KBM-7 (cell line): ENCODE data around the gene TREM2.
"Not testable (repeated sequence)": the region's sequence is repeated elsewhere in the genome, so short reads cannot be mapped to it uniquely, and the experiment has no call there.

Source experiments
- DNase-seq: peaks from one replicate; pipeline ENCODE4 v3.0.0-alpha.2; 2015
- in situ Hi-C: fragments of 300-500 bp; cut with MboI; formaldehyde crosslinking; loops from 2 replicates; pipeline ENCODE4 v1.14.3; 2020; ENCODE audit warnings: low sequenced_read_pairs, low pct_unique_long_range_greater_than_20kb, mixed read lengths

TREM2 gene

GRCh38 chr6:41162687-41163418 is at the start of gene TREM2:
Gene TREM2, minus strand, starts transcription at chr6:41163116. Its CDS starts 34 bp downstream, at chr6:41163082.
- DNase-seq = no peak
- in situ Hi-C loops = no loop called here

DNA sequence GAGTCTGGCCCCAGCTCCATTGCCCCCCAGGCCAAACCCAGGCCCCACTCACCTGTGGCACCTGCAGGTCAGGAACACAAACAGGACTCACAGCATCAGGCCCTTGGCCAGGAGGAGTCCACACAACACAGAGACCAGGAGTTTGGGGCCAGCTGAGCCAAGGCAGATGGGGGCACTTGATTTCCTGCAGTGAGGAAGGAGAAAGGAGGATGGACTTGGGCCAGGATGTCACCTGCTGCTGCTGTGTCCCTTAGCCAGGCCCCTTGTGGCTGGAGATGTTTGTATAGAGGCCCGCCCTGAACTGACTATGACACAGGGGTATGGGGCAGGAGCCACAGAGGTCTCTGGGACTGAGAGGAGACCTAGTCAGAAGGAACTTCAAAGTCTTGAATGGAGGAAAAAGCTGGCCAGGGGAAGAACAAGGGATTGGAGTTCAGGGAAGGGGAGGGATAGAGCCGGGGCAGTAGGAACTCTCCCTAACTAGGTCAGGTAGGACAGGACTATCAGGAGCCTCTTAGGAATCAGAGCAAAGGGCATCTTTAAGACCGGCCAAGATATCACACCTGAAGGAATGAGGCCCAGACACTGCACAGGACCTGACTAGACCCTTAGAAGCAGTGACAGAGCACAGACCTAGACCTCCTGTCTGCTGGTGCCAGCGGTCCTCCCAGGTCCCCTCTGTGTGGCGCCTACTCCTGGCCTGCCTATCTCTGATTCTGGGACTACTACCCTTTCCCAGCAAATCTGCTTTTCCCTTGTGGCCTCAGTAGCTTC is 46.8 kb upstream of the TREM2 start:
- DNase-seq = no peak
- in situ Hi-C loops = no loop called here

- DNase-seq = no peak
- in situ Hi-C loops = no loop called here
Measured at GRCh38 chr6:41208439-41209106, 45.7 kb upstream of the TREM2 start.

- no peak for DNase-seq
- in situ Hi-C loops = no loop called here
Measured at GRCh38 chr6:41204156-41204555, 41.2 kb upstream of the TREM2 start.

- DNase-seq = peak; percentile 38
- in situ Hi-C loops = no loop called here
Measured at GRCh38 chr6:41201764-41202173, 38.9 kb upstream of the TREM2 start.

DNA sequence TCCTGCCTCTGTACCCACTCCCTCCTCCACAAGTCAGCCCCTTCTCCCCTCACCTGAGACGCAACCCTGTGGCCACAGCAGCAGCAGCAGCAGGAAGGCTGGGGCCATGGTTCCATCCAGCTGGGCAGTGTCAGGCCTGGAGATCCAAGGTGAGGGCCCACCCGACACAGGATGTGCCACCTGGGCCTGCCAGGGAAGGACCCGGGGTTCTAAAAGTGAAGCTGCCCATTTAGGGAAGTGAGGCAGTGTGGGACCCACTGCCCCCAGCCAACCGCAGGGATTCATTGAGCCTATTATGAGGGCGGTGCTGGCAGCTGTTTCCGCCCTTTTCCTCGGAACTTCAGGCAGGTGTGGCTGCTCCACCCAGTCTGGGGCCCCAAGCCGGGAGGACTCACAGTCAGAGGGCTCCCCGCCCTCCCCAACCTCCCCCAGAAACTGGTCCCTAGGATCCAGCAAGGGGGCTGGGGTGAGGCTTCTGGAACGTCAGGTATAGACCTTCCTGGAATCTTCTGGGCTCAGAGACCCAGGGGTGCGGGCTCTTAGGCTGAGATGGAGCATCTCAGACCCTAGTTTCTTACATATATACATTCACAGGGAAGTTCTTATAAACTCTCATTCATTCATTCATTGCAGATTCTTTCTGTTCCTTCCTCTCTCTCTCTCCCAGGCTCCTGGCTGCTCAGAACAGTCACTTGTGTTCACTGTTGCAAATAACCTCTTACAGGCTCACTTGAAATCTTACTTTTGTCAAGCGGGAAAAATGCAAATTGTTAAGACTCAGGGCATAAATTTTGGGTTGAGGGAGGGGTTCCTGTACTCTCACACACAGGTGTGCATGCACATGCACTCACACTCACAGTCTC is 38.2 kb upstream of the TREM2 start, which contains the start of gene TREML2:
Gene TREML2, minus strand, starts transcription at position 249 of the 863 bp plus-strand sequence. Its CDS starts 141 bp downstream, at position 108.
- in situ Hi-C loops = no loop called here

GRCh38 chr6:41200296-41200900 is 37.5 kb upstream of the TREM2 start:
- in situ Hi-C loops = no loop called here
- peak; percentile 80 for DNase-seq

More for the DNA sequence above, 38.2 kb upstream of the TREM2 start, which contains the start of gene TREML2:
- peak; percentile 82 for DNase-seq

DNA sequence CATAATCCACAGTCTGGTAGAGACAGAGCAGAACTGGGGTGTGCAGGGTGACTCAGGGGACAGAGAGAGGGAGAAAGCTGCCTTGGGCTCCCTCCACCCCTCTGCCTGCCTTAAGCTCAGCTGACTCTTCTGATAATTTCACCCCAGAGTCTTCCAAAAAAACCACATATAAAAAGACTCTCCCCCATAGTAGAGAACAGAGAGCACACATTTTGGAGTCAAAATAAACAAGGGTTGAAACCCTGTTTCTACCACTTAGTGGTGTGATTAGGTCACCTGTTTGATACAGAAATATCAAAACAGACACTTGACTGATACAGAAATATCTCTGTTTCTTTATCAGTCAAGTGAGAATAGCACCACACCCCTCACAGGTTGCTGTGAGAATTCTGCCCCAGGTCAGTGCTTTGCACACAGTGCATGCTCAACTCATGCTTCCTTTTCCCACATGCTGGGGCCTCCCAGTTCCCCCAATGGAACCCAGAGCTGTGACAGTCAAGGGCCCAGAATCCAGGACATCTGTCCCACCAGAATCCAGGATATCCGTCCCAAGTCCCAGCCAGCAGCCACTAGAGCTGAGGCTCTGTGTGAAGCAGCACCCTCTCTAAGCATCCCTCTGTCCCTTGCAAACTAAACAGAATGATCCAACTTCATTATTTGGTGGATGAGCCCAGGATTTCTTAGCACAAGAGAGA is 36.8 kb upstream of the TREM2 start:
- in situ Hi-C loops = no loop called here
- no peak for DNase-seq

DNA sequence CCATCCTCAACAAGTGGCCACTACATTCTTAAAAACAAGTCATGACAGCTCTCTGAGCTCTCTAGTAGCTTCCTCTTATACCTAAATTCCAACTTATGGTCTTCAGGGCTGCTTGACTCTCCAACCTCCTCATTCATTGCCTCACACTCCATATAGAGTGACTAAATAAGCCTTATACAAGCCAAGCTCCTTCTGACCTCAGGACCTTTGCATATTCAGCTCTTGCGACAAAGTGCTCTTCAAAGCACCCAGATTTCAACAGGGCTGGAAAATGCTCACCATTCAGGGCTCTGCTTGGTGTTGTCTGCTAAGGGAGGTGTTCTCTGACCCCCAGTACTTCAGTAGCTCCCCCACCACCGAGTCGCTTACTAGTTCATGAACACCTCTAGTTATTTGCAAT is 34.3 kb upstream of the TREM2 start:
- in situ Hi-C loops = no loop called here
- DNase-seq = no peak

- no peak for DNase-seq
- in situ Hi-C loops = no loop called here
Measured at GRCh38 chr6:41194386-41194785, 31.5 kb upstream of the TREM2 start.

DNA sequence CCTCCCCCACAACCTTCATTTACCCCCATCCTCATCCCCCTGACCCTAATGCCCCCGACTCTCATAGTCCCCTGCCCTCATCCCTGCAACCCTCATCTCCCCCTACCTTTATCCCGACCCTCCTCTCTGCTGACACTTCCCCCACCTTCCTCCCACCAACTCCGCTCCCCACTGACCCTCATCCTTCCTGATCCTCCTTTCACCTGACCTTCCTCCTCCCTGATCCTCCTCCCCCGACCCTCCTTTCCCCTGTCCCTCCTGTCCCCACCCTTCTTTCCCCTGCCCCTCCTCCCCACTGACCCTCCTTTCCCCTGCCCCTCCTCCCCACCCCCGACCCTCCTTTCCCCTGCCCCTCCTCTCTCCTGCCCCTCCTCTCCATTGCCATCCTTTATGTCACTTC is 31.0 kb upstream of the TREM2 start:
- in situ Hi-C loops = no loop called here
- no peak for DNase-seq

- DNase-seq = no peak
- in situ Hi-C loops = no loop called here
Measured at GRCh38 chr6:41193171-41193734, 30.3 kb upstream of the TREM2 start.

DNA sequence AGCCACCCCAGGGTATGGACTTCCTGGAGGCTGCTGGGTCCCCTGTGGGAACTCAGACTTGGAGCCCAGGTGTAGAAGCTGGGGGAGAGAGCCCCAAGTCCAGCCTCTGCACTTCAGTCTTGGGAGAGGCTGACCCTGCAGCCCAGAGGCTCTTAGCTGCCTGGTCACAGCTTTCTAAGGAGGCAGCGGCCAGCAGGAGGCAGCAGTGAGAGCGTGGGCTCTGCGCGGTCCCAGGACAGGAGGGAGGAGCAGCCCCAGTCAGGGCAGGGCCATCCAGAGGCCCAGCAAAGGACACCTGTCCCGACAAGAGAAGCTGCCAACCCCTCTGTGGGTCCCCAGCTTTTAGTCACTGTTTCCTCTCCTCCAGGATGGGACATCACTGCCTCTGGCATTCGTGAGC is 28.7 kb upstream of the TREM2 start:
- peak; percentile 57 for DNase-seq
- in situ Hi-C loops = no loop called here

DNA sequence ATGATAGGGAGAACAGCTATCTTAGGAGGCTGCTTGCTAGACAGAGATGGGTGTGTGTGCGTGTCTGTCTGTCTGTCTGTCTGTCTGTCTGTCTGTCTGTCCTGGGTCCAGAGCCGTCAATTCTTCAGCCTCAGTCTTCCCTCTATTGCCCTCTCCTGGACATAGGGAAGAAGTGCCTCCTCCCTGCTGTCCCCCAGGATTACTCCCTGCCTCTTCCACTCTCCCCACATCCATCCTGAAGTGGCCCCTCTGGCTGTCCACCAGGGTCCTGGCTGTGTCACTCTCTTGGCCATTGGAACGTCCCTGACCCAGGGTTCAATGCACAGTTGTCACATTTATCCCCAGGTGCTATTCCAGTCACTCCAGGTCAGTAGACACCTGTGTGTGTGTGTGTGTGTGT is 27.9 kb upstream of the TREM2 start:
- in situ Hi-C loops = no loop called here
- no peak for DNase-seq

DNA sequence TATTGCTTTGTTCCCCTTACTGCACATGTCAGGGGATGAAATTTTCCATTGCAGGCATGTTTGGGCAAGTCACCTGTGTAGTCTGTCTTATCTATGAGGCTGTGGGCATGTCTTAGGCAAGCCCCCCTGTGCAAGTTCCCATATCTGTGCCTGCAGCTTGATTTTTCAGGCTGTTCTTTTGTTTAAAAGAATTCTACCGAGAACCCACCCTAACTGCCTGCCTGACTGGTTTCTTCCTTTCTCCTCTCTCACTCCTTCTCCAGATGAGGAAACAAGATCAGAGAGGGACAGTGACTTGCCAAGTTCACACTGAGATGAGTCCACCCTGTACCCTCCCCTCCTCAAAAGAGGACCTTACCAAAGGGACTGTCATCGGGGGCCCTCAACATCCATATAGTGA is 27.1 kb upstream of the TREM2 start:
- DNase-seq = peak; percentile 43
- in situ Hi-C loops = no loop called here

DNA sequence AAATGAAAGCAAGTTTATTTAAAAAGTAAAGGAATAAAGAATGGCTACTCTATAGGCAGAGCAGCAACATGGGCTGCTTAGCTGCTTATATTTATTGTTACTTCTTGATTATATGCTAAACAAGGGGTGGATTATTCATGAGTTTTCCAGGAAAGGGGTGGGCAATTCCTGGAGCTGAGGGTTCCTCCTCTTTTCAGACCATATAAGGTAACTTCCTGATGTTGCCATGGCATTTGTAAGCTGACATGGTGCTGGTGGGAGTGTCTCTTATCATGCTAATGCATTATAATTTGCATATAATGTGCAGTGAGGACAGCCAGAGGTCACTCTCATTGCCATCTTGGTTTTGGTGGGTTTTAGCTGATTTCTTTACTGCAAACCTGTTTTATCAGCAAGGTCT is 26.1 kb upstream of the TREM2 start:
- DNase-seq, in situ Hi-C loops: not testable (repeated sequence)

- in situ Hi-C loops = no loop called here
- DNase-seq = no peak
Measured at GRCh38 chr6:41187924-41188886, 25.3 kb upstream of the TREM2 start.
